B cell (primary cell): ENCODE data around the gene PSD4. TPM values are rescaled to one million over a fixed set of nuclear protein-coding genes. Genes with fewer than 3 reads are reported as not detected.

Experiments used
- ATAC-seq: fragments of 200-7000 bp; cut with Tn5 transposase; one replicate; pipeline ENCODE4 v1.10.0; 2021; ENCODE audit warnings: low read depth, mild to moderate bottlenecking, moderate number of reproducible peaks, moderate library complexity
- CTCF ChIA-PET: fragments of 350-600 bp; sonication (Branson Sonifier 250); formaldehyde crosslinking; loops from one replicate; lab custom pipeline; 2021; ENCODE audit warnings: antibody characterized with exemption, inconsistent platforms; lab: Charles Lee
- POLR2A ChIA-PET: fragments of 350-600 bp; sonication (Branson Sonifier 250); formaldehyde crosslinking; loops from one replicate; lab custom pipeline; 2021; ENCODE audit warnings: antibody characterized with exemption; lab: Charles Lee
- DNase-seq: peaks from one replicate; pipeline ENCODE4 v3.0.0; 2013
- H2AFZ ChIP-seq: 2 replicates; pipeline ENCODE4 v1.6.1; 2012; ENCODE audit warnings: mild to moderate bottlenecking, low read depth, low read length; ENCODE audit not compliant: insufficient read depth, poor library complexity, severe bottlenecking
- H3K27ac ChIP-seq, 2 donors: 1 replicate in 1 of 2; 2 replicates in 1 of 2; pipeline ENCODE4 v1.5.1; 2012 to 2013; ENCODE audit warnings: low read length in 2 of 2, mild to moderate bottlenecking in 2 of 2, moderate library complexity in 1 of 2
- H3K27me3 ChIP-seq, 4 experiments: fragments of 200-600 bp in 1 of 4; sonication (generic) in 1 of 4; replicated peaks in 1 of 4; 1 replicate in 2 of 4; 2 replicates in 2 of 4; pipeline versions ENCODE4 v1.6.1 to v1.7.0; 2013 to 2016; ENCODE audit warnings: low read length in 3 of 4, mild to moderate bottlenecking in 2 of 4, mixed read lengths in 1 of 4, moderate library complexity in 1 of 4; ENCODE audit not compliant: insufficient read depth in 4 of 4, control insufficient read depth in 3 of 4; ENCODE audit errors: control extremely low read depth in 1 of 4
- H3K36me3 ChIP-seq, 2 experiments: replicated peaks in 1 of 2; 1 replicate in 1 of 2; 2 replicates in 1 of 2; pipeline versions ENCODE4 v1.6.1 to v1.7.1; 2013; ENCODE audit warnings: low read length in 1 of 2; ENCODE audit not compliant: insufficient read depth in 2 of 2, control insufficient read depth in 1 of 2; ENCODE audit errors: control extremely low read depth in 1 of 2, extremely low read depth in 1 of 2
- H3K4me1 ChIP-seq, 2 donors: fragments of 200-600 bp in 1 of 2; sonication (generic) in 1 of 2; 1 replicate in 1 of 2; 2 replicates in 1 of 2; pipeline versions ENCODE4 v1.5.1 to v1.6.1; 2013 to 2017; ENCODE audit warnings: low read length in 2 of 2; ENCODE audit not compliant: control insufficient read depth in 2 of 2, insufficient read depth in 2 of 2
- H3K4me2 ChIP-seq: replicated peaks from 2 replicates; pipeline ENCODE3; 2012; ENCODE audit warnings: mild to moderate bottlenecking, low read depth, low read length; ENCODE audit not compliant: poor library complexity, severe bottlenecking
- H3K4me3 ChIP-seq, 5 experiments: fragments of 200-600 bp in 1 of 5; sonication (generic) in 1 of 5; 1 replicate in 3 of 5; 2 replicates in 2 of 5; pipeline versions ENCODE4 v1.5.1 to v1.7.0; 2011 to 2016; ENCODE audit warnings: low read length in 4 of 5, mild to moderate bottlenecking in 4 of 5, low read depth in 2 of 5, control low read depth in 1 of 5, moderate library complexity in 1 of 5; ENCODE audit not compliant: insufficient read depth in 1 of 5; ENCODE audit errors: control extremely low read depth in 1 of 5, extremely low read depth in 1 of 5
- H3K79me2 ChIP-seq: fragments of 200-600 bp; sonication (generic); one replicate; pipeline ENCODE4 v1.6.0; 2016; ENCODE audit warnings: low read length; ENCODE audit not compliant: control insufficient read depth, insufficient read depth
- H3K9ac ChIP-seq: fragments of 200-600 bp; sonication (generic); 2 replicates; pipeline ENCODE4 v1.6.1; 2017; ENCODE audit warnings: mild to moderate bottlenecking, low read length, moderate library complexity
- H3K9me3 ChIP-seq, 3 donors: one replicate each; pipeline versions ENCODE4 v1.6.1 to v1.7.1; 2013; ENCODE audit warnings: low read length in 2 of 3; ENCODE audit not compliant: control insufficient read depth in 2 of 3, insufficient read depth in 1 of 3; ENCODE audit errors: control extremely low read depth in 1 of 3
- H4K20me1 ChIP-seq: 2 replicates; pipeline ENCODE4 v1.6.0; 2012; ENCODE audit warnings: mild to moderate bottlenecking, low read length; ENCODE audit not compliant: insufficient read depth, control insufficient read depth, poor library complexity, severe bottlenecking
- H3K27ac Mint-ChIP-seq: one replicate; pipeline ENCODE4 v1.8.0; 2021; ENCODE audit warnings: mixed read lengths
- H3K27me3 Mint-ChIP-seq: one replicate; pipeline ENCODE4 v1.8.0; 2021; ENCODE audit warnings: mixed read lengths
- H3K4me1 Mint-ChIP-seq: one replicate; pipeline ENCODE4 v1.8.0; 2021; ENCODE audit warnings: mixed read lengths
- H3K4me3 Mint-ChIP-seq: one replicate; pipeline ENCODE4 v1.8.0; 2021; ENCODE audit warnings: mixed read lengths
- H3K9me3 Mint-ChIP-seq: one replicate; pipeline ENCODE4 v1.8.0; 2022; ENCODE audit warnings: mixed read lengths; ENCODE audit not compliant: insufficient read depth
- CTCF ChIP-seq: fragments of 200-600 bp; IDR thresholded peaks from one replicate; pipeline ENCODE4 v1.8.0; 2022; ENCODE audit warnings: antibody characterized with exemption, mild to moderate bottlenecking
- EZH2 ChIP-seq: IDR thresholded peaks from 2 replicates; pipeline ENCODE4 v1.6.1; 2012; ENCODE audit warnings: borderline replicate concordance, low read depth, mild to moderate bottlenecking, moderate library complexity, low read length; ENCODE audit not compliant: insufficient read depth, poor library complexity, severe bottlenecking
- WGBS: methylation state at CpG from one replicate; pipeline ENCODE4 v1.1.5; 2013; ENCODE audit warnings: missing lambda C conversion rate; ENCODE audit not compliant: insufficient coverage; 5-methylcytosine and 5-hydroxymethylcytosine counted together
- intact Hi-C: fragments of 100-400 bp; cut with micrococcal nuclease; formaldehyde crosslinking; loops from one replicate; pipeline ENCODE4 v1.10.0; 2022
- polyA plus RNA-seq: library from polyadenylated mRNA; depleted of rRNA; stranded (reverse); fragments of >200 nt; gene quantifications from 2 replicates; pipeline ENCODE4 v1.2.3, GENCODE V29; 2012
- total RNA-seq, 2 donors: library from RNA; stranded (reverse); fragments of 120-200 nt in 1 of 2; gene quantifications; 1 replicate in 1 of 2; 2 replicates in 1 of 2; pipeline versions ENCODE4 v1.2.3 to v1.2.4, GENCODE V29; 2013 to 2022

PSD4 gene
- total and polyA plus RNA-seq, 2 donors (not counting 1 experiment from before 2014, with no cell fraction given), result 87.1 to 203 TPM

GRCh38 chr2:113201496-113202304 lies 27.9 kb downstream of the PSD4 start:
- H3K27me3 ChIP-seq, result no peaks in the 10 kb centered on the region
- H3K4me3 Mint-ChIP-seq, result no peak overlapping the region

More at GRCh38 chr2:113201496-113202304, 27.9 kb downstream of the PSD4 start:
- no peak overlapping the region for H3K4me2 ChIP-seq
- TF ChIP-seq CTCF (no peak), EZH2 (no peak)
- no peak for DNase-seq
- peak overlapping the region; percentile 20 for H3K27ac Mint-ChIP-seq
- H3K36me3 ChIP-seq, result peaks cover 3 to 53% of the 10 kb centered on the region in 2 experiments
- CTCF ChIA-PET, result interaction anchor here (0.6 to 17.9 kb wide), 7 partner anchors 9 to 189 kb away, joined by 3 to 590 read pairs (median 5); partner anchors contain the start of gene PSD4
- H3K79me2 ChIP-seq, result no peaks in the 10 kb centered on the region
- H4K20me1 ChIP-seq, result peaks cover 60% of the 10 kb centered on the region
- peaks cover 0 to 4% (median 0%) of the 10 kb centered on the region in 3 donors for H3K9me3 ChIP-seq
- H3K27ac ChIP-seq, result no peak overlapping the region
- H3K4me3 ChIP-seq, result no peak overlapping the region
- H3K4me1 ChIP-seq, result peaks cover 13 to 22% of the 10 kb centered on the region in 2 donors
- no peak for ATAC-seq
- H3K9ac ChIP-seq, result no peak overlapping the region
- POLR2A ChIA-PET, result no interaction called here
- peaks cover 24% of the 10 kb centered on the region for H3K4me1 Mint-ChIP-seq
- intact Hi-C loops, result no loop called here
- H2AFZ ChIP-seq, result no peak overlapping the region
- WGBS, result 94% methylated on average over 5 of the region's 8 CpGs
- H3K9me3 Mint-ChIP-seq, result no peaks in the 10 kb centered on the region
- H3K27me3 Mint-ChIP-seq, result no peaks in the 10 kb centered on the region
